Panc1 (cell line): Measurements from ENCODE around the gene CGREF1. TPM values are rescaled to one million over a fixed set of nuclear protein-coding genes. Genes with fewer than 3 reads are reported as not detected.

Source experiments
- ATAC-seq: fragments of 200-7000 bp; cut with Tn5 transposase; 2 replicates; pipeline ENCODE4 v1.9.1; 2020; ENCODE audit warnings: mild to moderate bottlenecking, moderate library complexity
- BruUV-seq: library from RNA; stranded (reverse); fragments of 400-500 nt; replicated peaks from 2 replicates; lab custom pipeline; 2021; lab: Mats Ljungman, UMichigan
- CTCF ChIA-PET: fragments of 300-600 bp; sonication (Branson Sonifier 250); formaldehyde crosslinking; loops from one replicate; lab custom pipeline; 2022; ENCODE audit warnings: antibody characterized with exemption; lab: Charles Lee
- POLR2A ChIA-PET: fragments of 300-600 bp; sonication (Branson Sonifier 250); formaldehyde crosslinking; loops from one replicate; lab custom pipeline; 2022; ENCODE audit warnings: antibody characterized with exemption; lab: Charles Lee
- DNase-seq: peaks from one replicate; pipeline ENCODE4 v3.0.0-alpha.2; 2010; ENCODE audit warnings: low read depth, low spot score
- H3K27ac ChIP-seq: 2 replicates; pipeline ENCODE4 v1.5.1; 2011; ENCODE audit warnings: mild to moderate bottlenecking, low read length, inconsistent platforms
- H3K27me3 ChIP-seq: fragments of 200-500 bp; sonication (Bioruptor generic); 2 replicates; pipeline ENCODE4 v1.6.0; 2014; ENCODE audit warnings: low read length, inconsistent platforms; ENCODE audit not compliant: control insufficient read depth, insufficient read depth
- H3K36me3 ChIP-seq: fragments of 200-500 bp; sonication (Bioruptor generic); 2 replicates; pipeline ENCODE4 v1.5.1; 2014; ENCODE audit warnings: inconsistent platforms, mild to moderate bottlenecking, low read length, moderate library complexity; ENCODE audit not compliant: control insufficient read depth, insufficient read depth
- H3K4me1 ChIP-seq: 2 replicates; pipeline ENCODE4 v1.5.1; 2011; ENCODE audit warnings: inconsistent platforms, mild to moderate bottlenecking, low read length, moderate library complexity; ENCODE audit not compliant: control insufficient read depth, insufficient read depth
- H3K4me3 ChIP-seq, 2 experiments: 2 replicates each; pipeline ENCODE4 v1.5.1; 2011 to 2012; ENCODE audit warnings: low read depth in 2 of 2, low read length in 2 of 2, mild to moderate bottlenecking in 2 of 2, inconsistent platforms in 1 of 2, moderate library complexity in 1 of 2
- H3K9me3 ChIP-seq: fragments of 200-500 bp; sonication (Bioruptor generic); 2 replicates; pipeline ENCODE4 v1.5.1; 2014; ENCODE audit warnings: low read depth, mild to moderate bottlenecking, inconsistent platforms, low read length, moderate library complexity; ENCODE audit not compliant: control insufficient read depth, insufficient read depth
- CTCF ChIP-seq: fragments of 450-650 bp; IDR thresholded peaks from 2 replicates; pipeline ENCODE4 v1.5.1; 2017; ENCODE audit warnings: mild to moderate bottlenecking
- POLR2AphosphoS5 ChIP-seq: IDR thresholded peaks from 2 replicates; pipeline ENCODE4 v1.6.1; 2012; ENCODE audit warnings: mild to moderate bottlenecking, low read depth, low read length, moderate library complexity
- SIN3A ChIP-seq: IDR thresholded peaks from 2 replicates; pipeline ENCODE4 v1.6.1; 2012; ENCODE audit warnings: low read depth, mild to moderate bottlenecking, low read length, moderate library complexity, borderline replicate concordance; ENCODE audit not compliant: insufficient read depth
- TCF7L2 ChIP-seq: IDR thresholded peaks from 2 replicates; pipeline ENCODE4 v1.6.1; 2011; ENCODE audit warnings: mild to moderate bottlenecking, low read depth, low read length, inconsistent platforms
- in situ Hi-C: cut with HindIII; loops from 2 replicates; pipeline ENCODE4 v1.10.0; 2016; ENCODE audit warnings: low sequenced_read_pairs, low pct_unique_long_range_greater_than_20kb
- intact Hi-C: fragments of 100-400 bp; cut with micrococcal nuclease; formaldehyde crosslinking; loops from one replicate; pipeline ENCODE4 v1.10.0; 2022; ENCODE audit not compliant: unreplicated experiment
- total RNA-seq: library from RNA; stranded (reverse); gene quantifications from one replicate; pipeline ENCODE4 v1.2.1, GENCODE V29; 2021; ENCODE audit not compliant: unreplicated experiment
- TF ChIP-seq, protein P1 (sequence below), 2 experiments: IDR thresholded peaks; 2 replicates each; pipeline ENCODE4 v1.6.1; 2011 to 2012; ENCODE audit warnings: low read depth in 2 of 2, control low read depth in 1 of 2, low read length in 1 of 2, mild to moderate bottlenecking in 1 of 2, moderate library complexity in 1 of 2; ENCODE audit not compliant: insufficient read depth in 1 of 2

CGREF1 gene
- total RNA-seq, 1 experiment from 2014 or later: 10.1 TPM

- no peak for DNase-seq
- H3K9me3 ChIP-seq: no peaks in the 10 kb centered on the region
- H3K36me3 ChIP-seq: no peaks in the 10 kb centered on the region
- BruUV-seq: no TSS peak
- in situ Hi-C loops: no loop called here
- ChIA-PET POLR2A (no interaction called here), CTCF (interaction anchor here (0.6 kb wide), 1 partner anchor 392 kb away, joined by 4 read pairs; no protein-coding TSS in a partner anchor)
- H3K27ac ChIP-seq: no peak within 1 kb of the TSS
- H3K4me1 ChIP-seq: peaks cover 3% of the 10 kb centered on the region
- TF ChIP-seq TCF7L2 (no peak), CTCF (no peak), POLR2AphosphoS5 (no peak)
- ATAC-seq: no peak
- intact Hi-C loops: no loop called here
- no peaks in the 10 kb centered on the region for H3K27me3 ChIP-seq
- H3K4me3 ChIP-seq: peak within 1 kb of the TSS in 1 of 2 experiments; percentile 40; a peak in 1 of 4 replicates
Observed at GRCh38 chr2:27078267-27079194, 40.4 kb downstream of the CGREF1 start, which contains the start of gene EMILIN1. TSS of gene EMILIN1 (plus strand) at chr2:27078615. CDS start at chr2:27079066, 451 bp downstream.

DNA sequence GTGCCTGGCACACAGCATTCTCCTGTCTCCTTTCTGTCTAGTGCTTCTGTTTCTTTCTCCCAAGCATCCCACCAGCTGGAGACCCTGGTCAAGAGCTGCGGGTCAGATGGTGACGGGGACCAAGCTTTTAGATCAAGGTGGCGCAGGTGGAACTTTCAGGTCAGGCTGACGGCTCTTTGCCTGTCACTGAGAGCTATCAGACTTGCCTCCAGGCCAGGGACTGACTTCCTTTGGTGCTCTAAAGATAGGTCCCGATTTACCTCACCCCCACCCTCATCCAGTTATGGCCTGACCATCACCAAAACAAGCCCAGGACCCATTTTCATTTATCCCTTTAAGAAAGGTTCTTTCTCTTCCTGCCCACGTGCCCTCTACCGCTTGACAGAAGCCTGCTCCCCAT is 41.7 kb downstream of the CGREF1 start:
- POLR2A ChIA-PET: no interaction called here
- no TSS peak for BruUV-seq
- H3K4me1 ChIP-seq: peaks cover 7% of the 10 kb centered on the region
- H3K36me3 ChIP-seq: no peaks in the 10 kb centered on the region
- no peak overlapping the region for H3K27ac ChIP-seq
- CTCF ChIA-PET: no interaction called here
- TF ChIP-seq CTCF: no peak
- no peak for TF ChIP-seq POLR2AphosphoS5
- TF ChIP-seq TCF7L2: no peak
- TF ChIP-seq, protein P1, sequence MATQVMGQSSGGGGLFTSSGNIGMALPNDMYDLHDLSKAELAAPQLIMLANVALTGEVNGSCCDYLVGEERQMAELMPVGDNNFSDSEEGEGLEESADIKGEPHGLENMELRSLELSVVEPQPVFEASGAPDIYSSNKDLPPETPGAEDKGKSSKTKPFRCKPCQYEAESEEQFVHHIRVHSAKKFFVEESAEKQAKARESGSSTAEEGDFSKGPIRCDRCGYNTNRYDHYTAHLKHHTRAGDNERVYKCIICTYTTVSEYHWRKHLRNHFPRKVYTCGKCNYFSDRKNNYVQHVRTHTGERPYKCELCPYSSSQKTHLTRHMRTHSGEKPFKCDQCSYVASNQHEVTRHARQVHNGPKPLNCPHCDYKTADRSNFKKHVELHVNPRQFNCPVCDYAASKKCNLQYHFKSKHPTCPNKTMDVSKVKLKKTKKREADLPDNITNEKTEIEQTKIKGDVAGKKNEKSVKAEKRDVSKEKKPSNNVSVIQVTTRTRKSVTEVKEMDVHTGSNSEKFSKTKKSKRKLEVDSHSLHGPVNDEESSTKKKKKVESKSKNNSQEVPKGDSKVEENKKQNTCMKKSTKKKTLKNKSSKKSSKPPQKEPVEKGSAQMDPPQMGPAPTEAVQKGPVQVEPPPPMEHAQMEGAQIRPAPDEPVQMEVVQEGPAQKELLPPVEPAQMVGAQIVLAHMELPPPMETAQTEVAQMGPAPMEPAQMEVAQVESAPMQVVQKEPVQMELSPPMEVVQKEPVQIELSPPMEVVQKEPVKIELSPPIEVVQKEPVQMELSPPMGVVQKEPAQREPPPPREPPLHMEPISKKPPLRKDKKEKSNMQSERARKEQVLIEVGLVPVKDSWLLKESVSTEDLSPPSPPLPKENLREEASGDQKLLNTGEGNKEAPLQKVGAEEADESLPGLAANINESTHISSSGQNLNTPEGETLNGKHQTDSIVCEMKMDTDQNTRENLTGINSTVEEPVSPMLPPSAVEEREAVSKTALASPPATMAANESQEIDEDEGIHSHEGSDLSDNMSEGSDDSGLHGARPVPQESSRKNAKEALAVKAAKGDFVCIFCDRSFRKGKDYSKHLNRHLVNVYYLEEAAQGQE (IDR thresholded peaks at IDR 0.05; ENCODE audit: insufficient read depth in 1 of 2, low read depth in 2 of 2, low read length in 1 of 2): no peak
- TF ChIP-seq SIN3A: no peak
- no peak for ATAC-seq
- DNase-seq: no peak
- in situ Hi-C loops (no loop called here), intact Hi-C loops (no loop called here)
- H3K4me3 ChIP-seq: no peak overlapping the region
- no peaks in the 10 kb centered on the region for H3K9me3 ChIP-seq
- H3K27me3 ChIP-seq: no peaks in the 10 kb centered on the region
